Subcutaneous abdominal adipose tissue (tissue), 5 donors: ENCODE measurements around the gene MSMP.

ENCODE experiments used
- H3K27ac ChIP-seq: one replicate; pipeline ENCODE4 v1.7.0; 2013; ENCODE audit warnings: low read depth, mild to moderate bottlenecking, inconsistent platforms, low read length, moderate library complexity
- H3K27me3 ChIP-seq, 5 donors: one replicate each; pipeline ENCODE4 v1.7.0; 2013; ENCODE audit warnings: low read length in 5 of 5, inconsistent platforms in 1 of 5; ENCODE audit not compliant: control insufficient read depth in 5 of 5, insufficient read depth in 4 of 5
- H3K36me3 ChIP-seq, 5 donors: one replicate each; pipeline ENCODE4 v1.7.0; 2013; ENCODE audit warnings: low read length in 5 of 5; ENCODE audit not compliant: control insufficient read depth in 5 of 5, insufficient read depth in 5 of 5
- H3K4me1 ChIP-seq, 5 donors: one replicate each; pipeline ENCODE4 v1.7.0; 2013; ENCODE audit warnings: low read length in 5 of 5, mild to moderate bottlenecking in 3 of 5, moderate library complexity in 1 of 5; ENCODE audit not compliant: control insufficient read depth in 5 of 5, insufficient read depth in 5 of 5
- H3K4me3 ChIP-seq, 5 donors: one replicate each; pipeline ENCODE4 v1.7.0; 2013; ENCODE audit warnings: low read length in 5 of 5, low read depth in 1 of 5
- H3K9ac ChIP-seq, 5 donors: one replicate each; pipeline ENCODE4 v1.7.0; 2013; ENCODE audit warnings: low read length in 5 of 5, mild to moderate bottlenecking in 4 of 5, moderate library complexity in 3 of 5
- H3K9me3 ChIP-seq, 5 donors: one replicate each; pipeline ENCODE4 v1.7.0; 2013; ENCODE audit warnings: low read length in 5 of 5; ENCODE audit not compliant: control insufficient read depth in 5 of 5
- donor health status: healthy.
- donor health status: healthy.
- donor health status: healthy.
- donor health status: healthy.
- donor health status: healthy.

MSMP gene

DNA sequence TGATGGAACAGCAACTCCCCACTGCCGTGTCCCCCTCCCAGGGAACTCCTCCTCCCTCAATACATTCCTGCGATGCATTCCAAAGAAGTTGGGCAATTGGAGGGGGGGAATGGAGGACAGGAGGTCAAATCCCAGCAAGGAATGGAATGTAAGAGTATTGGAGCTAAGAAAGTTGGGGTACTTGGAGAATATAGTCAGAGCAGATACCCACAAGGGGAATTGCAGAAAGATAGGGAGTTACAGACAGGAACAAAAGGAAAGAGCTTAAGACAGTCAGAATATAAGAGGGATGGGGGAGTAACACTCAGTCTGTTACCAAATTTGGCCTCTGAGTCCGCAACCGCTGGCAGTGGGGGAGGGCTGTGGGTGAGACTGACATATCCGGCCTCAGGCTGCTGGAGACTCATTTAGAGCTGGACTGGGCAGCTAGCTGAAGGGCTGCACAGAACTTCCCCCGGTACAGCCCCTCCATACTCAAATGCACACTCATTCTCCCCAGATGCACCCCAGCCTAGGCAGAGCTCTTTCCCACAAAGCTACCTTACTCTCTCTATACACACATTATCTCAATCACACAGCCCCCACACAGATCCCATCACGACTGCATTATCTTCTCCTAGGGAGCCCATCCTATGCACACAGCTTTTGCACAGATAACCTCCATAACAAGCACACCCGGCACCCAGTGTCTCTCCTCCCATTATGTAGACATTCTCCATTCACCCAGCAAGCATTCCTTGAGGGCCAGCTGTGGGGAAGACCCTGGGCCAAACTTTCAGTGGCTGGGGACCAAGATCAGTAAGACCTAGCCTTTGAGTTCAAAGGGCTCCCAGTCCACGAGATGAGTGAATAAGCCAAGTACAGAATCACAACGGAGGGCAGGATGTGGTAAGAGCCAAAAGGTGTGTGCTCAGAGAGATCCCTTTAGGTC lies 25.8 kb downstream of the MSMP start:
- peaks cover 38 to 74% (median 71%) of the 10 kb centered on the region in 5 donors for H3K4me1 ChIP-seq
- H3K27ac ChIP-seq: peak overlapping the region; percentile 96
- peak overlapping the region; percentile 31 to 90 (median 70) for H3K9ac ChIP-seq
- H3K9me3 ChIP-seq: no peaks in the 10 kb centered on the region
- no peaks in the 10 kb centered on the region for H3K27me3 ChIP-seq
- H3K36me3 ChIP-seq: peaks cover 12 to 29% (median 24%) of the 10 kb centered on the region in 5 donors
- H3K4me3 ChIP-seq: peak overlapping the region; percentile 31 to 90 (median 72)

DNA sequence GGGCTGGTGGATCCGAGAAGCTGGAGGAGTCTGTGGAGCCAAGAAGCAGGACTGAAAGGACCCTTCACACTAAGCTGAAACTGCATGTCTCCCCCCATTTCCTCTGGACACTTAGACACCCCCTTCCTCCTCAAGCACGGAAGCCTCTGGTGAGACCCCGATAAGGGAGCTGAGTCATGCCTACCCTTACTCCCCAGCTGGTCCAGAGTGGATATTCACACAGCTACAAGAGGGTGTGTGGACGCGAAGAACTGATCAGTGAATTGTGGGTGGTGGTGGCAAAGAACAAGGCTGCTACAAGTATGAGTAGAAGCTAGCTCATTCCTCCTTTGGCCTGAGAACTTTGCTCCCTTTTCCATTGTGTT lies 26.4 kb downstream of the MSMP start:
- Histone ChIP-seq H3K9ac (peak overlapping the region; percentile 31 to 90 (median 70)), H3K9me3 (no peaks in the 10 kb centered on the region), H3K36me3 (peaks cover 13 to 35% (median 30%) of the 10 kb centered on the region in 5 donors), H3K4me3 (peak overlapping the region; percentile 31 to 90 (median 72)), H3K27ac (peak overlapping the region; percentile 96), H3K4me1 (peaks cover 32 to 68% (median 64%) of the 10 kb centered on the region in 5 donors), H3K27me3 (no peaks in the 10 kb centered on the region)

DNA sequence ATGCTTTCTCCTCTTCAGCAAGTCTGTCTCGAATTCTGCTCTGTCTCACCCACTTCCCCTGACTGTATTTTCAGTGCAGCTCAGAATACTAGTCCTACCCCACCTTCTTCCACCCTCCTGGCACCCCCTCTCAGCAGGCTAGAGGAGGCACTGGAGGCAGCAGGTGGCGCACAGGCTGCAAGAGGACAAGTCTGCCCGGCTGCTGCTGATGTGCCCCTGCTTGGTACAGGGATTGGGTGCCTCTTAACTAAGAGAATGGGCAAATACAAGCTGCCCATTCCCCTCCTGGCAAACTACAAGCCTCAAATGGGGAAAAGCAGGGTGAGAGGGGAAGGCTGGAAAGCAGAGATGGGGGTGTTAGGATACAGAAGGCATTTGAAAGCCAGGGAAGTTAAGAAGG lies 27.1 kb downstream of the MSMP start:
- peak overlapping the region; percentile 23 to 88 (median 31) for H3K4me3 ChIP-seq
- H3K36me3 ChIP-seq: peaks cover 18 to 43% (median 37%) of the 10 kb centered on the region in 5 donors
- peak overlapping the region in 3 of 5 donors; percentile 70 to 90 (median 85) for H3K9ac ChIP-seq
- peak overlapping the region; percentile 96 for H3K27ac ChIP-seq
- peaks cover 32 to 66% (median 62%) of the 10 kb centered on the region in 5 donors for H3K4me1 ChIP-seq
- no peaks in the 10 kb centered on the region for H3K27me3 ChIP-seq
- H3K9me3 ChIP-seq: no peaks in the 10 kb centered on the region

DNA sequence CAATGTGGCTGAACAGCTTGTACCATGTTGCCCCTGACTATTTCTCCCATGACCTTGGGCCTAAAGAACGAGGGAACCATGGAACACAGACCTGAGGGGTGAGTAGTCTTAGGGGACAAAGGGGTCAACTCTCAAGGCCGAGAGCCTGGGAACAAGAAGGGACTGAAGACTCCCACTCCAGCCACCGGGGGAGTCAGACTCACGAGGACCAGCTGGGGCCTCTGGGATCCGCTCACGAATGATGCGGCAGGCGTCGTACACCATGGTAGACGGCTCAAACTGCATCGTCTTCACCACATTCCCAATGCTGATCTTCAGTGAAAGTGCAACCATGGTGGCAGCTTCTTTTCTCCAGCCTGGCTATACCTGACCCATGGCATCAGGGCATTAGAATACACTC lies 28.7 kb downstream of the MSMP start:
- Histone ChIP-seq H3K36me3 (peaks cover 24 to 58% (median 53%) of the 10 kb centered on the region in 5 donors), H3K9ac (no peak overlapping the region), H3K27ac (no peak overlapping the region), H3K27me3 (no peaks in the 10 kb centered on the region), H3K4me1 (peaks cover 28 to 52% (median 51%) of the 10 kb centered on the region in 5 donors), H3K9me3 (no peaks in the 10 kb centered on the region), H3K4me3 (no peak overlapping the region)

DNA sequence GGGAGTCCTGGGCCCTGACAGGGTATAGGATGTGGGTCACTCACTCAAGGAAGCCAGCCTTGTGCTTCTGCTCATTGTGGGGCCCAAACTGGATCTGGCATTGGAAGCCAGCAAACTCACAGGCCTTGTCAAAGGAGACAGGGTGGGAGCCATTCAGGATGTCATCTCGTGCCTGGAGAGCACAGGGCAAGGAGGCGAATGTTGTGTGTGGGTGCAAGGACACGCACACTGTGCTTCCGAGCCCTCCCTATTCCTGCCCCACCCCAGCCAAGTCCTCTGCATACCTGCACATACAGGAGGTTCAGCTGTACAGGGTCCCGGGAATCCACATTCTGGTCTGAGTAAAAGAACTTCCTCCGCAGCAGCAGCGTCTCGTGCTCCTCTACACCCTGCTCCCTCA lies 30.2 kb downstream of the MSMP start:
- Histone ChIP-seq H3K4me3 (no peak overlapping the region), H3K27me3 (no peaks in the 10 kb centered on the region), H3K9me3 (no peaks in the 10 kb centered on the region), H3K36me3 (peaks cover 24 to 73% (median 68%) of the 10 kb centered on the region in 5 donors), H3K4me1 (peaks cover 15 to 38% (median 36%) of the 10 kb centered on the region in 5 donors), H3K27ac (no peak overlapping the region), H3K9ac (no peak overlapping the region)

DNA sequence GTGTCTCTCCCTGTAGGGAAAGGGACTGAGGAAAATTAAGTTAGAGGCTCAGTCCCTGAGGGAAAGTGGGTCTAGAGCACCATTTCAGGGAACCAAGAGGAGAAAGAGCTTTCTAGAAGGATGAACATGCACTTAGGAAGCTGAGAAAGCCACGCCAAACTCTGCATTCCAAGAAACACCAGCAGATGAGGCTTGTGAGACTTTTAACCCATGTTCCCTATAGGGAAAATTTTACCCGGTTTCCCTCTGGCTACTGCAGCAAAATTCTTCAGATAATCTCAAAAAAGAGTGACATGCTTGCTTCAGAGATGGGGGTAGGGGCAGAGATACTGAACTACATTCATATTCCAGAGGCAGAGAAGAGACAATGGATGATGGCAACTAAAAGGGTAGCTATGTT lies 30.6 kb downstream of the MSMP start:
- Histone ChIP-seq H3K27me3 (no peaks in the 10 kb centered on the region), H3K4me1 (peaks cover 12 to 33% (median 31%) of the 10 kb centered on the region in 5 donors), H3K27ac (no peak overlapping the region), H3K4me3 (no peak overlapping the region), H3K36me3 (peaks cover 24 to 78% (median 72%) of the 10 kb centered on the region in 5 donors), H3K9ac (no peak overlapping the region), H3K9me3 (no peaks in the 10 kb centered on the region)

DNA sequence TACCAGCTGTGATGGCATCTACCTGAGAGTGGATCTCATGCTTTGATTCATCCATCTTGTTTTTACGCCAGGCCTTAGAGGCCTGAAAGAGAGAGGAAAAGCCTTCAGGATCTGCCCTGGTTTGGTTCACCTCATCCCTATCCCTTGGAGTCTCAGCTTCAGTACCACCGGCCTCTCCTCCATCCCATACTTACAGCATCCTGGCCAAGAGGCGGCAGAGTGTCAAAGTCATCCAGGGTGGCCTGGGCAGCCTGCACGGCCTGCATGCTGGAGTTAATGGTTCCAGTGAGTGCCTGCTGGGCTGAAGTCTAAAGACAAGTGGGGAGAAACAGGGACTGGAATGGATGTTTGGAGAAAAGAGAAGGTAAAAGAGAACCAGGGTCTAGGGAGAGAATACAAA lies 34.5 kb downstream of the MSMP start:
- H3K9ac ChIP-seq: no peak overlapping the region
- no peak overlapping the region for H3K27ac ChIP-seq
- H3K27me3 ChIP-seq: no peaks in the 10 kb centered on the region
- no peaks in the 10 kb centered on the region for H3K9me3 ChIP-seq
- peaks cover 0 to 3% (median 0%) of the 10 kb centered on the region in 5 donors for H3K4me1 ChIP-seq
- H3K36me3 ChIP-seq: peaks cover 23 to 100% (median 99%) of the 10 kb centered on the region in 5 donors
- no peak overlapping the region for H3K4me3 ChIP-seq

DNA sequence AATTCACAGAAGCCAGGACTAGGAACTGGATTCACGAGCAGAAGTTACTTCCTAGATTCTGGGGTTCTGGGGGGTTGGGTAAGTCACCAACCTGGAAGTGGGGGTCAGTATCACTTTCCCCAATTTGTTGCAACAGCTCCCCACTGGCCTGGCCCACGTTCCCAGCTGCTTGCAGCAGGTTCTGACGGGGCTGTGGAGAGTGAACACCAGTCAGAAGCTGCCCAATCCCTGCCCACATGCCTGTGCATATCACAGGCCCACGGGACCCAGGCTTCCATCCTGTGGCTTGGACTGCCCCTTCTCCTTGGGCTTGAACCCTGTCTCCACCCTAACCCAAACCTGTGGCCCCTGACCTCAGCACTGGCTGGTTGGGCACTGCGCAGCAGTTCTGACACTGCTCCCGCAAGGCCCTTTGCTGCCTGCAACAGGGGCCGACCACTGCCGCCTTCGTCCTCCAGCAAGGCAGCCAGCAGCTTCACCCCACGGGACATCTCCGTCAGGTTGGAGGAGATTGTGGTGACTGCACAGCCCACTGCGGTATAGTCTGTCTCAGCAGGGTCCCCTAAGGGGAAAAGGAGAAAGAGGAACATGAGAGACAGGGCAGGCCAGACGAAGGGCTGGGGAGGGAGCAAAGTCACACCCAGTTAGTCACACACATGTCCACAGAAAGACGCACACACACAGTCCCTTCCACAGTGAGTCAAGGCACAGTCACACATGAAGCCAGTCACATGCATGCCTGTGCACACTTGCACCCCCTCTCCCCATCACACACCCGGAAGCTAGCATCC lies 35.2 kb downstream of the MSMP start:
- no peak overlapping the region for H3K27ac ChIP-seq
- H3K9ac ChIP-seq: no peak overlapping the region
- no peaks in the 10 kb centered on the region for H3K27me3 ChIP-seq
- H3K9me3 ChIP-seq: peaks cover 0 to 3% (median 0%) of the 10 kb centered on the region in 5 donors
- peaks cover 0 to 3% (median 0%) of the 10 kb centered on the region in 5 donors for H3K4me1 ChIP-seq
- H3K4me3 ChIP-seq: no peak overlapping the region
- H3K36me3 ChIP-seq: peaks cover 21 to 100% (median 99%) of the 10 kb centered on the region in 5 donors

DNA sequence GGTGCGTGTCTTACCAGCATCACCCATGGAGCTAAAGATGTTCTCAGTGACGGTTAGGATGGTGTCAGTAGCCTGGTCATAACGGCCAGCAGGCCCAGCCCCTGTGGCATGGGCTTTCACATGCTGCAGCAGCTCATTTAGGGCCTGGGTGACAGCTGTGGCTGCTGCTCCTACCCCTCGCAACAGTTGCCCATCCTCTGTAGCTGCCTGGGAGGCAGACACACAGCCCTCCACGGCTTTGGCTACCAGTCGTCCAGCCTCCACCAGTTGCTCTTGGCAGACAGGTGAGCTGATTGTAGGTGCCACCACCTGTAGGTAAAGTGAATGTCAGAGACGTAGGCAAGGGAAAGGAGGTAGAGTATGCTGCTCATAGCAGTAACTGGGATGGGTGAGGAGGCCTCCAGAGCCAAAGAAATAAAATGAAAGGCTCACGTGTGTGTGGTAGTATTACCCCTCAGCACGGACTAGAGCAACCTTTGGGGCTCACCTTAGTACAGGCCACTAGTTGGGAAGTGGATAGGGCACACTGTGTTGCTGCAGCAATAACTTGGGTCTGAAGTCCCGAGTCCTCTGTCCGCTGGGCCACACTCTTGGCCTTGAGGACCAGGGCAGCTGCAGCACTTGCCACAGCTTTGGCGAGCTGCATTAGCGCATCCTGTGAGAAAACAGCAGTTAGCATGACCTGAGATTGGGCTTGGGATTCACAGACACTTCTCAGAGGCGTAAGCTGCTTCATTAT lies 36.8 kb downstream of the MSMP start:
- Histone ChIP-seq H3K27me3 (no peaks in the 10 kb centered on the region), H3K4me3 (no peak overlapping the region), H3K36me3 (peaks cover 19 to 100% (median 100%) of the 10 kb centered on the region in 5 donors), H3K4me1 (peaks cover 0 to 3% (median 0%) of the 10 kb centered on the region in 5 donors), H3K27ac (no peak overlapping the region), H3K9me3 (peaks cover 0 to 3% (median 0%) of the 10 kb centered on the region in 5 donors), H3K9ac (no peak overlapping the region)
